HepG2 (cell line): ENCODE measurements around the gene PIP5K1A. TPM values are rescaled to one million over a fixed set of nuclear protein-coding genes. Genes with fewer than 3 reads are reported as not detected.
"Not testable (repeated sequence)": the region's sequence is repeated elsewhere in the genome, so short reads cannot be mapped to it uniquely, and the experiment has no call there.

Source experiments
- ATAC-seq: fragments of 200-7000 bp; cut with Tn5 transposase; 3 replicates; pipeline ENCODE4 v1.9.1; 2020; ENCODE audit warnings: mild to moderate bottlenecking, moderate library complexity
- BruUV-seq: library from RNA; stranded (reverse); fragments of 400-500 nt; replicated peaks from 2 replicates; lab custom pipeline; 2021; lab: Mats Ljungman, UMichigan
- CTCF ChIA-PET: fragments of 300-600 bp; formaldehyde crosslinking; extraction: SDS; loops from one replicate; lab custom pipeline; 2021; ENCODE audit warnings: low total read pairs, inconsistent platforms, low intra/inter-chr PET ratio; lab: Yijun Ruan, JAX
- POLR2A ChIA-PET: fragments of 350-600 bp; sonication (Branson Sonifier 250); formaldehyde crosslinking; loops from one replicate; lab custom pipeline; 2020; ENCODE audit warnings: antibody characterized with exemption, inconsistent platforms; lab: Yijun Ruan, JAX
- DNase-seq: peaks from one replicate; pipeline ENCODE4 v3.0.0-alpha.2; 2015; ENCODE audit warnings: low spot score
- FAIRE-seq: peaks from 3 replicates; lab custom pipeline; 2011; peaks lifted over from hg19 to GRCh38; lab: Jason Lieb, UNC
- H2AFZ ChIP-seq: one replicate; pipeline ENCODE4 v1.6.1; 2011; ENCODE audit warnings: low read length, inconsistent platforms
- H3K27ac ChIP-seq: fragments of 300-600 bp; 3 replicates; pipeline ENCODE4 v1.8.0; 2011; ENCODE audit warnings: mixed run types, mild to moderate bottlenecking, mixed read lengths, low read length, inconsistent platforms; ENCODE audit not compliant: insufficient read depth; ENCODE audit errors: extremely low read length
- H3K27me3 ChIP-seq, 2 experiments: fragments of 200-600 bp in 1 of 2; 2 replicates in 1 of 2; 3 replicates in 1 of 2; pipeline versions ENCODE4 v1.6.0 to v1.8.0; 2011; ENCODE audit warnings: low read length in 2 of 2, mild to moderate bottlenecking in 2 of 2, moderate library complexity in 2 of 2, inconsistent platforms in 1 of 2; ENCODE audit not compliant: insufficient read depth in 2 of 2, control insufficient read depth in 1 of 2
- H3K36me3 ChIP-seq, 2 experiments: fragments of 200-600 bp in 1 of 2; replicated peaks in 1 of 2; 2 replicates in 1 of 2; 3 replicates in 1 of 2; pipeline versions ENCODE4 v1.5.1 to v1.8.0; 2011; ENCODE audit warnings: low read length in 2 of 2, inconsistent platforms in 1 of 2; ENCODE audit not compliant: insufficient read depth in 2 of 2, control insufficient read depth in 1 of 2
- H3K4me1 ChIP-seq: 2 replicates; pipeline ENCODE4 v1.5.1; 2012; ENCODE audit warnings: low read length, inconsistent platforms; ENCODE audit not compliant: insufficient read depth
- H3K4me2 ChIP-seq: 2 replicates; pipeline ENCODE4 v1.6.0; 2011; ENCODE audit warnings: low read depth, low read length, inconsistent platforms
- H3K4me3 ChIP-seq, 3 experiments: fragments of 200-600 bp in 1 of 3; sonication (generic), shearing (Covaris generic) in 1 of 3; replicated peaks in 1 of 3; 2 replicates each; pipeline ENCODE4 v1.5.1; 2011 to 2016; ENCODE audit warnings: low read length in 3 of 3, inconsistent platforms in 2 of 3, low read depth in 2 of 3, mild to moderate bottlenecking in 2 of 3, control low read depth in 1 of 3, mixed read lengths in 1 of 3; ENCODE audit not compliant: insufficient read depth in 1 of 3
- H3K79me2 ChIP-seq: one replicate; pipeline ENCODE4 v1.6.1; 2011; ENCODE audit warnings: low read length, inconsistent platforms; ENCODE audit not compliant: insufficient read depth
- H3K9ac ChIP-seq: 2 replicates; pipeline ENCODE4 v1.6.0; 2011; ENCODE audit warnings: mild to moderate bottlenecking, low read depth, low read length, inconsistent platforms; ENCODE audit not compliant: insufficient read depth
- H3K9me3 ChIP-seq: 2 replicates; pipeline ENCODE4 v1.5.1; 2012; ENCODE audit warnings: mild to moderate bottlenecking, low read length
- H4K20me1 ChIP-seq: 2 replicates; pipeline ENCODE4 v1.6.0; 2011; ENCODE audit warnings: inconsistent platforms, mild to moderate bottlenecking, low read length, moderate library complexity; ENCODE audit not compliant: insufficient read depth
- CREB1 ChIP-seq, 2 experiments: fragments of 450-650 bp in 1 of 2; IDR thresholded peaks; 2 replicates each; pipeline ENCODE4 v1.6.1; 2016 to 2017; ENCODE audit warnings: control low read depth in 1 of 2, mild to moderate bottlenecking in 1 of 2, missing compliant biosample characterization in 1 of 2, missing genetic modification characterization in 1 of 2
- EP300 ChIP-seq, 3 experiments: sonication (generic) in 1 of 3; formaldehyde crosslinking in 1 of 3; IDR thresholded peaks; 2 replicates each; pipeline versions ENCODE4 v1.5.1 to v1.6.1; 2011 to 2020; ENCODE audit warnings: low read depth in 2 of 3, low read length in 2 of 3, borderline replicate concordance in 1 of 3, improper control_type of control experiment in 1 of 3, mild to moderate bottlenecking in 1 of 3, missing genetic modification reagents in 1 of 3, moderate library complexity in 1 of 3
- FOSL2 ChIP-seq: sonication (generic); formaldehyde crosslinking; IDR thresholded peaks from 2 replicates; pipeline ENCODE4 v1.4.0; 2020; ENCODE audit warnings: missing genetic modification reagents
- FOXA1 ChIP-seq, 2 experiments: fragments of 450-650 bp in 1 of 2; sonication (generic) in 1 of 2; formaldehyde crosslinking in 1 of 2; IDR thresholded peaks; 2 replicates each; pipeline versions ENCODE4 v1.4.0 to v1.6.1; 2016 to 2020; ENCODE audit warnings: missing genetic modification reagents in 1 of 2
- FOXK1 ChIP-seq: sonication (generic); formaldehyde crosslinking; IDR thresholded peaks from 2 replicates; pipeline ENCODE4 v1.4.0; 2020; ENCODE audit warnings: low read depth, missing genetic modification reagents, borderline replicate concordance
- GATAD2A ChIP-seq: IDR thresholded peaks from 2 replicates; pipeline ENCODE4 v1.6.1; 2016
- TEAD3 ChIP-seq: optimal IDR thresholded peaks from 2 replicates; pipeline ENCODE3; 2016; ENCODE audit warnings: borderline replicate concordance
- WGBS: methylation state at CpG from one replicate; pipeline ENCODE4 v1.1.6; 2017; ENCODE audit warnings: low lambda C conversion rate; 5-methylcytosine and 5-hydroxymethylcytosine counted together
- in situ Hi-C: cut with HindIII; loops from 2 replicates; pipeline ENCODE4 v1.10.0; 2017; ENCODE audit warnings: low pct_unique_long_range_greater_than_20kb; ENCODE audit not compliant: extremely low pct_ligation_motif_present
- intact Hi-C: fragments of 100-400 bp; cut with micrococcal nuclease; formaldehyde crosslinking; loops from one replicate; pipeline ENCODE4 v1.10.0; 2022; ENCODE audit not compliant: unreplicated experiment
- polyA plus RNA-seq, 8 experiments: library from polyadenylated mRNA; depleted of rRNA in 3 of 8; stranded (reverse) in 7 of 8; unstranded in 1 of 8; fragments of >200 nt; fragmentation: Illumina TruSeq in 4 of 8; extraction: Trizol in 4 of 8; gene quantifications; 2 replicates each; pipeline versions ENCODE4 v1.2.1 to v1.2.3, GENCODE V29; 2011 to 2016; ENCODE audit warnings: low read depth in 4 of 8, missing spikeins in 1 of 8, mixed read lengths in 1 of 8; ENCODE audit not compliant: insufficient read depth in 1 of 8
- total RNA-seq, 5 experiments: library from RNA; depleted of rRNA; stranded (reverse); fragments of >200 nt; fragmentation: Illumina TruSeq; extraction: Trizol; gene quantifications; 2 replicates each; pipeline ENCODE4 v1.2.3, GENCODE V29; 2016; ENCODE audit warnings: low read depth in 1 of 5
- TF ChIP-seq, protein P1 (sequence below): IDR thresholded peaks from 2 replicates; pipeline ENCODE4 v1.4.0; 2020; ENCODE audit warnings: mild to moderate bottlenecking, missing genetic modification reagents
- TF ChIP-seq, protein P2 (sequence below): sonication (generic); formaldehyde crosslinking; IDR thresholded peaks from 2 replicates; pipeline ENCODE4 v1.4.0; 2020; ENCODE audit warnings: low read depth, missing genetic modification reagents
- TF ChIP-seq, protein P3 (sequence below): sonication (generic); formaldehyde crosslinking; IDR thresholded peaks from 2 replicates; pipeline ENCODE4 v1.4.0; 2020; ENCODE audit warnings: missing genetic modification reagents

The PIP5K1A gene
- total and polyA plus RNA-seq, 2 of the 13 experiments (the other 11 are each of a cell fraction or from before 2014, with no cell fraction given): 45.3 to 65.1 TPM

DNA sequence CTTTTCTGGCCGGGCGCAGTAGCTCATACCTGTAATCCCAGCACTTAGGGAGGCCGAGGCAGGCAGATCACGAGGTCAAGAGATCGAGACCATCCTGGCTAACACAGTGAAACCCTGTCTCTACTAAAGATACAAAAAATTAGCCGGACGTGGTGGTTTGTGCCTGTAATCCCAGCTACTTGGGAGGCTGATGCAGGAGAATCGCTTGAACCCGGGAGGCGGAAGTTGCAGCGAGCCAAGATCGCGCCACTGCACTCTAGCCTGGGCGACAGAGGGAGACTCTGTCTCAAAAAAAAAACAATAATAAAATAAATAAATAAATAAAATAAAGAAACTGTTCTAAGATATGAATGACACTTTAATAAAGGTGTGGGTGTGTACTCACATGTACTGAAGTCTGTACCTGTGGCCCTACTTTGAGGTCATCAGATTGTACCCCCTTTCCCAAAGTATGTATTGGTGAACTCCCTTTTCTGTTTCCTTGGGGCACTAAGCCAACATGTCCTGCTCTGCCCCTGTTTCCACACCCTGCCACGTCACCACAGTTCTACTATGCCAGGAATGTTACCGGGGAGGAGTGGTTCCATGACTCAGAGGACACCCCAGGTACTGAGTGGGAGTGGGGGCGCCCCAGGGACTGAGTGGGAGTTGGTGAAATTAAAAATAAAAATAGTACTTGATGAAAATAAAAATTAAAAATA lies 3.3 kb upstream of the PIP5K1A start:
- H3K9ac ChIP-seq: peak overlapping the region; percentile 89; the same call in 1 of the 2 replicates
- H3K27me3 ChIP-seq; FAIRE-seq; H3K4me3 ChIP-seq; ATAC-seq; H3K36me3 ChIP-seq; H2AFZ ChIP-seq; in situ Hi-C loops; H3K9me3 ChIP-seq; BruUV-seq; H4K20me1 ChIP-seq; TF ChIP-seq FOXA1 (IDR thresholded peaks at IDR 0.05); EP300 (CRISPR knock-in tag; IDR thresholded peaks at IDR 0.05; ENCODE audit: borderline replicate concordance): not testable (repeated sequence)
- CTCF ChIA-PET: interaction anchor here (1.7 kb wide), 1 partner anchor 146 kb away, joined by 4 read pairs; no protein-coding TSS in a partner anchor
- POLR2A ChIA-PET: interaction anchor here (1.1 to 2.4 kb wide), 3 partner anchors 29 to 60 kb away, joined by 3 to 14 read pairs (median 5); partner anchors contain the start of genes LYSMD1, PSMD4 and SCNM1
- peaks cover 14% of the 10 kb centered on the region for H3K79me2 ChIP-seq
- DNase-seq: peak; percentile 76
- peak overlapping the region; percentile 59; the same call in 1 of the 2 replicates for H3K4me2 ChIP-seq
- peaks cover 36% of the 10 kb centered on the region for H3K4me1 ChIP-seq
- 72% methylated on average over 17 of the region's 17 CpGs for WGBS
- H3K27ac ChIP-seq: peak overlapping the region; percentile 93
- intact Hi-C loops: loop anchor here (5.0 kb wide), 1 partner anchor 152 kb away; the partner anchor contains the start of gene RFX5
- TF ChIP-seq, protein P1, sequence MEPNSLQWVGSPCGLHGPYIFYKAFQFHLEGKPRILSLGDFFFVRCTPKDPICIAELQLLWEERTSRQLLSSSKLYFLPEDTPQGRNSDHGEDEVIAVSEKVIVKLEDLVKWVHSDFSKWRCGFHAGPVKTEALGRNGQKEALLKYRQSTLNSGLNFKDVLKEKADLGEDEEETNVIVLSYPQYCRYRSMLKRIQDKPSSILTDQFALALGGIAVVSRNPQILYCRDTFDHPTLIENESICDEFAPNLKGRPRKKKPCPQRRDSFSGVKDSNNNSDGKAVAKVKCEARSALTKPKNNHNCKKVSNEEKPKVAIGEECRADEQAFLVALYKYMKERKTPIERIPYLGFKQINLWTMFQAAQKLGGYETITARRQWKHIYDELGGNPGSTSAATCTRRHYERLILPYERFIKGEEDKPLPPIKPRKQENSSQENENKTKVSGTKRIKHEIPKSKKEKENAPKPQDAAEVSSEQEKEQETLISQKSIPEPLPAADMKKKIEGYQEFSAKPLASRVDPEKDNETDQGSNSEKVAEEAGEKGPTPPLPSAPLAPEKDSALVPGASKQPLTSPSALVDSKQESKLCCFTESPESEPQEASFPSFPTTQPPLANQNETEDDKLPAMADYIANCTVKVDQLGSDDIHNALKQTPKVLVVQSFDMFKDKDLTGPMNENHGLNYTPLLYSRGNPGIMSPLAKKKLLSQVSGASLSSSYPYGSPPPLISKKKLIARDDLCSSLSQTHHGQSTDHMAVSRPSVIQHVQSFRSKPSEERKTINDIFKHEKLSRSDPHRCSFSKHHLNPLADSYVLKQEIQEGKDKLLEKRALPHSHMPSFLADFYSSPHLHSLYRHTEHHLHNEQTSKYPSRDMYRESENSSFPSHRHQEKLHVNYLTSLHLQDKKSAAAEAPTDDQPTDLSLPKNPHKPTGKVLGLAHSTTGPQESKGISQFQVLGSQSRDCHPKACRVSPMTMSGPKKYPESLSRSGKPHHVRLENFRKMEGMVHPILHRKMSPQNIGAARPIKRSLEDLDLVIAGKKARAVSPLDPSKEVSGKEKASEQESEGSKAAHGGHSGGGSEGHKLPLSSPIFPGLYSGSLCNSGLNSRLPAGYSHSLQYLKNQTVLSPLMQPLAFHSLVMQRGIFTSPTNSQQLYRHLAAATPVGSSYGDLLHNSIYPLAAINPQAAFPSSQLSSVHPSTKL: peak; percentile 21; the same call in 1 of the 2 replicates
- TF ChIP-seq, protein P2, sequence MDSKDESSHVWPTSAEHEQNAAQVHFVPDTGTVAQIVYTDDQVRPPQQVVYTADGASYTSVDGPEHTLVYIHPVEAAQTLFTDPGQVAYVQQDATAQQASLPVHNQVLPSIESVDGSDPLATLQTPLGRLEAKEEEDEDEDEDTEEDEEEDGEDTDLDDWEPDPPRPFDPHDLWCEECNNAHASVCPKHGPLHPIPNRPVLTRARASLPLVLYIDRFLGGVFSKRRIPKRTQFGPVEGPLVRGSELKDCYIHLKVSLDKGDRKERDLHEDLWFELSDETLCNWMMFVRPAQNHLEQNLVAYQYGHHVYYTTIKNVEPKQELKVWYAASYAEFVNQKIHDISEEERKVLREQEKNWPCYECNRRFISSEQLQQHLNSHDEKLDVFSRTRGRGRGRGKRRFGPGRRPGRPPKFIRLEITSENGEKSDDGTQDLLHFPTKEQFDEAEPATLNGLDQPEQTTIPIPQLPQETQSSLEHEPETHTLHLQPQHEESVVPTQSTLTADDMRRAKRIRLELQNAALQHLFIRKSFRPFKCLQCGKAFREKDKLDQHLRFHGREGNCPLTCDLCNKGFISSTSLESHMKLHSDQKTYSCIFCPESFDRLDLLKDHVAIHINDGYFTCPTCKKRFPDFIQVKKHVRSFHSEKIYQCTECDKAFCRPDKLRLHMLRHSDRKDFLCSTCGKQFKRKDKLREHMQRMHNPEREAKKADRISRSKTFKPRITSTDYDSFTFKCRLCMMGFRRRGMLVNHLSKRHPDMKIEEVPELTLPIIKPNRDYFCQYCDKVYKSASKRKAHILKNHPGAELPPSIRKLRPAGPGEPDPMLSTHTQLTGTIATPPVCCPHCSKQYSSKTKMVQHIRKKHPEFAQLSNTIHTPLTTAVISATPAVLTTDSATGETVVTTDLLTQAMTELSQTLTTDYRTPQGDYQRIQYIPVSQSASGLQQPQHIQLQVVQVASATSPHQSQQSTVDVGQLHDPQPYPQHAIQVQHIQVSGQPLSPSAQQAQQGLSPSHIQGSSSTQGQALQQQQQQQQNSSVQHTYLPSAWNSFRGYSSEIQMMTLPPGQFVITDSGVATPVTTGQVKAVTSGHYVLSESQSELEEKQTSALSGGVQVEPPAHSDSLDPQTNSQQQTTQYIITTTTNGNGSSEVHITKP: peak; percentile 70; the same call in 1 of the 2 replicates
- peak; percentile 32; the same call in 1 of the 2 replicates for TF ChIP-seq GATAD2A (CRISPR knock-in tag)
- 0 out of 2 replicates have a peak, but pooled peaks have one; percentile 20 for TF ChIP-seq FOXK1 (CRISPR knock-in tag)
- peak; percentile 97 for TF ChIP-seq TEAD3
- 0 out of 2 replicates have a peak, but pooled peaks have one; percentile 18 for TF ChIP-seq FOXA1 (CRISPR knock-in tag; IDR thresholded peaks at IDR 0.05)
- TF ChIP-seq, protein P3, sequence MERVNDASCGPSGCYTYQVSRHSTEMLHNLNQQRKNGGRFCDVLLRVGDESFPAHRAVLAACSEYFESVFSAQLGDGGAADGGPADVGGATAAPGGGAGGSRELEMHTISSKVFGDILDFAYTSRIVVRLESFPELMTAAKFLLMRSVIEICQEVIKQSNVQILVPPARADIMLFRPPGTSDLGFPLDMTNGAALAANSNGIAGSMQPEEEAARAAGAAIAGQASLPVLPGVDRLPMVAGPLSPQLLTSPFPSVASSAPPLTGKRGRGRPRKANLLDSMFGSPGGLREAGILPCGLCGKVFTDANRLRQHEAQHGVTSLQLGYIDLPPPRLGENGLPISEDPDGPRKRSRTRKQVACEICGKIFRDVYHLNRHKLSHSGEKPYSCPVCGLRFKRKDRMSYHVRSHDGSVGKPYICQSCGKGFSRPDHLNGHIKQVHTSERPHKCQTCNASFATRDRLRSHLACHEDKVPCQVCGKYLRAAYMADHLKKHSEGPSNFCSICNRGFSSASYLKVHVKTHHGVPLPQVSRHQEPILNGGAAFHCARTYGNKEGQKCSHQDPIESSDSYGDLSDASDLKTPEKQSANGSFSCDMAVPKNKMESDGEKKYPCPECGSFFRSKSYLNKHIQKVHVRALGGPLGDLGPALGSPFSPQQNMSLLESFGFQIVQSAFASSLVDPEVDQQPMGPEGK (CRISPR knock-in tag): peak; percentile 81
- peak; percentile 85 for TF ChIP-seq CREB1 (IDR thresholded peaks at IDR 0.05)
- TF ChIP-seq CREB1 (CRISPR knock-in tag; IDR thresholded peaks at IDR 0.05): peak; percentile 81
- TF ChIP-seq EP300 (IDR thresholded peaks at IDR 0.05; ENCODE audit: low read depth in 2 of 2, low read length in 2 of 2): 0 out of 4 replicates have a peak, but pooled peaks of 1 of the 2 experiments have one; percentile 20
- peak; percentile 91 for TF ChIP-seq FOSL2
